HPDE6-E6E7 (cell line): ENCODE measurements around the gene HOMER2.
A peak's percentile ranks its signal among the peaks of the same experiment; 100 is the strongest.
"Not testable (repeated sequence)": the region's sequence is repeated elsewhere in the genome, so short reads cannot be mapped to it uniquely, and the experiment has no call there.

ENCODE experiments used
- DNase-seq: peaks from one replicate; pipeline ENCODE4 v3.0.0; 2011; ENCODE audit warnings: missing footprints; ENCODE audit errors: extremely low spot score

HOMER2 gene

GRCh38 chr15:82895983-82896382 lies 56.5 kb downstream of the HOMER2 start:
- no peak for DNase-seq

GRCh38 chr15:82894971-82895520 lies 57.5 kb downstream of the HOMER2 start:
- DNase-seq, result no peak

- DNase-seq, result not testable (repeated sequence)
Observed at GRCh38 chr15:82893473-82893872, 59.0 kb downstream of the HOMER2 start.

GRCh38 chr15:82892573-82892972 lies 59.9 kb downstream of the HOMER2 start:
- DNase-seq, result no peak

GRCh38 chr15:82890995-82891390 lies 61.5 kb downstream of the HOMER2 start:
- DNase-seq, result no peak

GRCh38 chr15:82890338-82890994 lies 62.1 kb downstream of the HOMER2 start:
- DNase-seq, result no peak

- DNase-seq, result no peak
Observed at GRCh38 chr15:82882273-82882928, 70.1 kb downstream of the HOMER2 start.

GRCh38 chr15:82881747-82882146 lies 70.8 kb downstream of the HOMER2 start:
- no peak for DNase-seq

- DNase-seq, result no peak
Observed at GRCh38 chr15:82880704-82881103, 71.8 kb downstream of the HOMER2 start.

- DNase-seq, result no peak
Observed at GRCh38 chr15:82878325-82878724, 74.2 kb downstream of the HOMER2 start.

GRCh38 chr15:82877825-82878224 lies 74.7 kb downstream of the HOMER2 start:
- DNase-seq, result no peak

- DNase-seq, result peak; percentile 11
Observed at GRCh38 chr15:82875411-82876003, 77.0 kb downstream of the HOMER2 start.

- no peak for DNase-seq
Observed at GRCh38 chr15:82874961-82875360, 77.6 kb downstream of the HOMER2 start.

- no peak for DNase-seq
Observed at GRCh38 chr15:82874267-82874666, 78.3 kb downstream of the HOMER2 start.

GRCh38 chr15:82873000-82873680 lies 79.4 kb downstream of the HOMER2 start:
- DNase-seq, result no peak

- DNase-seq, result no peak
Observed at GRCh38 chr15:82871832-82872484, 80.6 kb downstream of the HOMER2 start.

GRCh38 chr15:82871358-82871757 lies 81.2 kb downstream of the HOMER2 start:
- DNase-seq, result no peak

GRCh38 chr15:82870727-82871320 lies 81.7 kb downstream of the HOMER2 start:
- no peak for DNase-seq

GRCh38 chr15:82865981-82866380 lies 86.5 kb downstream of the HOMER2 start:
- not testable (repeated sequence) for DNase-seq

- not testable (repeated sequence) for DNase-seq
Observed at GRCh38 chr15:82865581-82865980, 86.9 kb downstream of the HOMER2 start.

- no peak for DNase-seq
Observed at GRCh38 chr15:82864967-82865366, 87.6 kb downstream of the HOMER2 start.
